ENCODE results near the gene SLC25A17.

DNA sequence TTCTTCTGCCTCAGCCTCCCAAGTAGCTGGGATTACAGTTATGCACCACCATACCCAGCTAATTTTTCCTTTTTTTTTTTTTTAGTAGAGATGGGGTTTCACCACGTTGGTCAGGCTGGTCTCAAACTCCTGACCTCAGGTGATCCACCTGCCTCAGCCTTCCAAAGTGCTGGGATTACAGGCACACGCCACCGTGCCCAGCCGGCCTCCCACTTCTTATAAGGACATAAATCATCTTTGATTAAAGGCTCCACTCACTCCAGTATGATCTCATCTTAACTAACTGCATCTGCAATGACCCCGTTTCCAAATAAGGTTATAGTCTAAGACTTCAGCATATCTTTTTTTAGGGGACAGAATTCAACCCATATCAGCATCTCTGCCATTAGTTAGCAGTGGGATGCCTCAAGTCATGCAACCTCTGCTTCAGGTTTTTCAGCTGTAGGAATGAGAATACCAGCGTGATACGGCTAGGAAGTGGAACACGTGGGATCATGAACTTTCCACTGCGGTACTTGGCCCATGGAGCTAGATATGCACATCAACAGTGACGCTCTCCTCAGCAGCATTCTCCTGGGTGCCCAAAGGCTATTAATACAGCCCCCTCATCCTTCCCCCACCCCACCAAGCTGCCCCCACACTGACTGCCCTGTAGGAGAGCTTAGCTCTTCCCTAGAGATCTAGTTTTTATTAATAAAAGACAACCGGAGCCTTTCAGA, 98.4 kb downstream of the SLC25A17 start:
- no peak for TF ChIP-seq EZH2phosphoT487 (IDR thresholded peaks at IDR 0.05; ENCODE audit: insufficient read depth, low read depth)
- no peak for TF ChIP-seq EZH2 (IDR thresholded peaks at IDR 0.05; ENCODE audit: insufficient read depth, poor library complexity, severe bottlenecking)

Measured in GM23248 (cell line).